Activated T-cell treated with anti-CD3 and anti-CD28 coated beads, Interleukin-2, amount 50 U/mL, for 1 hour (primary cell): ENCODE results near the gene FBXO15.

Experiments
- DNase-seq: peaks from one replicate; pipeline ENCODE4 v3.0.0-alpha.2; 2020

Gene FBXO15

GRCh38 chr18:74040459-74041332, 106.9 kb downstream of the FBXO15 start:
- DNase-seq: peak; percentile 65

GRCh38 chr18:74040008-74040407, 107.6 kb downstream of the FBXO15 start:
- DNase-seq: no peak

GRCh38 chr18:74029161-74029560, 118.5 kb downstream of the FBXO15 start:
- no peak for DNase-seq
